DND-41 (cell line): ENCODE results near the gene GRID1.

Source experiments
- EZH2 ChIP-seq: IDR thresholded peaks from 3 replicates; pipeline ENCODE4 v1.6.1; 2012; ENCODE audit warnings: borderline replicate concordance, low read depth, mild to moderate bottlenecking, moderate library complexity, low read length, inconsistent platforms; ENCODE audit not compliant: severe bottlenecking
- TF ChIP-seq, protein P1 (sequence below): IDR thresholded peaks from 2 replicates; pipeline ENCODE4 v1.5.1; 2012; ENCODE audit warnings: borderline replicate concordance, low read length, moderate library complexity, mild to moderate bottlenecking; ENCODE audit not compliant: poor library complexity, severe bottlenecking; ENCODE audit errors: extremely low read depth

DNA sequence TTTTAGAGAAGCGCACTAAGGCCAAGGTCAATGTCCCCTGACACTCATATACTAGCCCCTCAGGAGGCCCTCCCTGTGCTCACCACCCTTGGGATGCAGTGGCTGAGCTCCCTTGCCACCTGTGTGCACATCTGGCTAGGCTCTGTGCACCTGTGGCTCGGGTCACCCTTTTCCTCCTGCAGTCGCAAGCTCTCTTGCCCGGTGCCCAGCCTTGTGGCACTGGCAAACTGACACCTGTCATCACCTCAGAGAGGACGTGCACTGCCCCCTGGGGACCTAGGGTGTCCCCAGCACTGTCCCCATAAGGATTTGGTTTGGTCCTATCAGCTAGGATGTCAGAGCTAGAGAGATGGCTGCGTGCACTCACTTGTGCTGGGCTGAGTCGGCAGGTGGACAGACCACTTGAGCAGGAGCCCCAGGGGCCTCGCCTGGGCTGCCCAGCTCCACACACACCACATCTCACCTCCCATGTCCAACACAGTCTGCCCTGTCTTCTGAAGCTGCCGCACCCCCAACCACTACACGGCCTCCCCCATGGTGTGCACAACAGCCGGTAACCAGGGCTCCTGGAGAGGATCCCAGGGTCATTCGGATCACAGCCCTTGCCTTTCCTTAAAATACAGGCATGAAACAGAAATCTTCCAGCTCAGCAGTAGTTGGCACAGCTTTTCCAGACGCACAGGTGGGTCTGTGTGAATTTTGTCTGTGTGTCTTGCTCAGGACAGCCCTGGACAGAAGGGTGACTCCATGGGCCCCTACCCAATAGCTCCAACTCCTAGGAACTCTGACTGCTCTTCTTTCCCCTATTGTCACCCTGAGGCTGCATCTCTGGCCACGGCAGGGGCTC lies 111.0 kb downstream of the GRID1 start:
- TF ChIP-seq, protein P1, sequence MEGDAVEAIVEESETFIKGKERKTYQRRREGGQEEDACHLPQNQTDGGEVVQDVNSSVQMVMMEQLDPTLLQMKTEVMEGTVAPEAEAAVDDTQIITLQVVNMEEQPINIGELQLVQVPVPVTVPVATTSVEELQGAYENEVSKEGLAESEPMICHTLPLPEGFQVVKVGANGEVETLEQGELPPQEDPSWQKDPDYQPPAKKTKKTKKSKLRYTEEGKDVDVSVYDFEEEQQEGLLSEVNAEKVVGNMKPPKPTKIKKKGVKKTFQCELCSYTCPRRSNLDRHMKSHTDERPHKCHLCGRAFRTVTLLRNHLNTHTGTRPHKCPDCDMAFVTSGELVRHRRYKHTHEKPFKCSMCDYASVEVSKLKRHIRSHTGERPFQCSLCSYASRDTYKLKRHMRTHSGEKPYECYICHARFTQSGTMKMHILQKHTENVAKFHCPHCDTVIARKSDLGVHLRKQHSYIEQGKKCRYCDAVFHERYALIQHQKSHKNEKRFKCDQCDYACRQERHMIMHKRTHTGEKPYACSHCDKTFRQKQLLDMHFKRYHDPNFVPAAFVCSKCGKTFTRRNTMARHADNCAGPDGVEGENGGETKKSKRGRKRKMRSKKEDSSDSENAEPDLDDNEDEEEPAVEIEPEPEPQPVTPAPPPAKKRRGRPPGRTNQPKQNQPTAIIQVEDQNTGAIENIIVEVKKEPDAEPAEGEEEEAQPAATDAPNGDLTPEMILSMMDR = no peak
- no peak for TF ChIP-seq EZH2
